Right lobe of liver (tissue), 4 donors: Measurements from ENCODE around the gene WSCD2.

Experiments
- CTCF ChIP-seq, 4 donors: fragments of 200-600 bp in 3 of 4; fragments of 450-650 bp in 1 of 4; IDR thresholded peaks; one replicate each; pipeline versions ENCODE4 v1.5.1 to v1.8.0; 2016 to 2022; ENCODE audit warnings: antibody characterized with exemption in 4 of 4, mild to moderate bottlenecking in 2 of 4
- POLR2A ChIP-seq: fragments of 450-650 bp; IDR thresholded peaks from one replicate; pipeline ENCODE4 v1.6.1; 2017; ENCODE audit warnings: antibody characterized with exemption, mild to moderate bottlenecking
- donor health status: DM: no; HTN: no; CAD: no.
- donor health status: DM: no; HTN: no; CAD: no.
- donor health status: DM: no; HTN: yes; CAD: no.

GRCh38 chr12:108271951-108272872, 143.1 kb downstream of the WSCD2 start:
- TF ChIP-seq CTCF (IDR thresholded peaks at IDR 0.05), result no peak
- no peak for TF ChIP-seq POLR2A
